ENCODE data around the gene NXN. TPM values are rescaled to one million over a fixed set of nuclear protein-coding genes. Genes with fewer than 3 reads are reported as not detected.

The NXN gene
- polyA plus RNA-seq, 1 of the 3 experiments (the other 2 are of a cell fraction) = 23.9 TPM

- Histone ChIP-seq H3K4me2 (no peak overlapping the region), H3K9me3 (no peaks in the 10 kb centered on the region), H3K4me3 (ENCODE audit: low read depth in 2 of 2, low read length in 1 of 2) (no peak overlapping the region), H2AFZ (ENCODE audit: low read depth) (no peak overlapping the region), H3K4me1 (ENCODE audit: control insufficient read depth in 1 of 2, insufficient read depth in 2 of 2, low read depth in 1 of 2, low read length in 1 of 2) (no peaks in the 10 kb centered on the region), H3K36me3 (replicated peaks in 1 of 2; ENCODE audit: control insufficient read depth in 1 of 2, insufficient read depth in 2 of 2, low read length in 1 of 2) (no peaks in the 10 kb centered on the region), H3K79me2 (ENCODE audit: insufficient read depth) (no peaks in the 10 kb centered on the region), H3K9ac (no peak overlapping the region), H3K27ac (ENCODE audit: low read depth in 2 of 2, low read length in 1 of 2) (no peak overlapping the region), H3K9me2 (no peaks in the 10 kb centered on the region), H3F3A (replicated peaks; ENCODE audit: insufficient read depth) (no peaks in the 10 kb centered on the region), H3K27me3 (ENCODE audit: insufficient read depth) (peaks cover 70% of the 10 kb centered on the region; the same call in 1 of the 2 replicates), H4K20me1 (ENCODE audit: insufficient read depth) (no peaks in the 10 kb centered on the region)
- DNase-seq = no peak
- ChIA-PET CTCF (no interaction called here), POLR2A (no interaction called here)
- no peak for TF ChIP-seq USF2 (IDR thresholded peaks at IDR 0.05; ENCODE audit: borderline replicate concordance, low read depth, low read length)
- TF ChIP-seq CTCF (IDR thresholded peaks at IDR 0.05) = no peak
- no peak for TF ChIP-seq USF1 (IDR thresholded peaks at IDR 0.05; ENCODE audit: borderline replicate concordance, low read depth)
- TF ChIP-seq POLR2AphosphoS5 (IDR thresholded peaks at IDR 0.05; ENCODE audit: low read depth, low read length) = no peak
- TF ChIP-seq ELF1 (IDR thresholded peaks at IDR 0.05) = no peak
- no peak for TF ChIP-seq MXI1 (IDR thresholded peaks at IDR 0.05; ENCODE audit: low read depth, low read length)
- TF ChIP-seq RXRA (IDR thresholded peaks at IDR 0.05; ENCODE audit: borderline replicate concordance, low read depth) = no peak
- no peak for TF ChIP-seq SIN3A (IDR thresholded peaks at IDR 0.05; ENCODE audit: borderline replicate concordance, low read depth, low read length)
- TF ChIP-seq TAF1 (IDR thresholded peaks at IDR 0.05; ENCODE audit: borderline replicate concordance, low read depth, low read length) = no peak
- no peak for TF ChIP-seq MEF2A (IDR thresholded peaks at IDR 0.05; ENCODE audit: borderline replicate concordance, low read depth)
- TF ChIP-seq MAX (IDR thresholded peaks at IDR 0.05; ENCODE audit: low read depth) = no peak
- no peak for TF ChIP-seq RCOR1 (IDR thresholded peaks at IDR 0.05; ENCODE audit: low read length)
- no peak for TF ChIP-seq FOXM1 (IDR thresholded peaks at IDR 0.05; ENCODE audit: low read depth)
- TF ChIP-seq GATA2 (CRISPR knock-in tag; IDR thresholded peaks at IDR 0.05) = no peak
- no peak for TF ChIP-seq PBX3 (IDR thresholded peaks at IDR 0.05)
- 57% methylated on average over 7 of the region's 28 CpGs for WGBS (ENCODE audit: low lambda C conversion rate)
Measured at GRCh38 chr17:807523-808294, 171.9 kb downstream of the NXN start.
